ENCODE results near the gene POLDIP2. TPM values are rescaled to one million over a fixed set of nuclear protein-coding genes. Genes with fewer than 3 reads are reported as not detected.

The POLDIP2 gene
- total and polyA plus RNA-seq, 2 of the 13 experiments (the other 11 are each of a cell fraction or from before 2014, with no cell fraction given) = 85.9 to 114 TPM

DNA sequence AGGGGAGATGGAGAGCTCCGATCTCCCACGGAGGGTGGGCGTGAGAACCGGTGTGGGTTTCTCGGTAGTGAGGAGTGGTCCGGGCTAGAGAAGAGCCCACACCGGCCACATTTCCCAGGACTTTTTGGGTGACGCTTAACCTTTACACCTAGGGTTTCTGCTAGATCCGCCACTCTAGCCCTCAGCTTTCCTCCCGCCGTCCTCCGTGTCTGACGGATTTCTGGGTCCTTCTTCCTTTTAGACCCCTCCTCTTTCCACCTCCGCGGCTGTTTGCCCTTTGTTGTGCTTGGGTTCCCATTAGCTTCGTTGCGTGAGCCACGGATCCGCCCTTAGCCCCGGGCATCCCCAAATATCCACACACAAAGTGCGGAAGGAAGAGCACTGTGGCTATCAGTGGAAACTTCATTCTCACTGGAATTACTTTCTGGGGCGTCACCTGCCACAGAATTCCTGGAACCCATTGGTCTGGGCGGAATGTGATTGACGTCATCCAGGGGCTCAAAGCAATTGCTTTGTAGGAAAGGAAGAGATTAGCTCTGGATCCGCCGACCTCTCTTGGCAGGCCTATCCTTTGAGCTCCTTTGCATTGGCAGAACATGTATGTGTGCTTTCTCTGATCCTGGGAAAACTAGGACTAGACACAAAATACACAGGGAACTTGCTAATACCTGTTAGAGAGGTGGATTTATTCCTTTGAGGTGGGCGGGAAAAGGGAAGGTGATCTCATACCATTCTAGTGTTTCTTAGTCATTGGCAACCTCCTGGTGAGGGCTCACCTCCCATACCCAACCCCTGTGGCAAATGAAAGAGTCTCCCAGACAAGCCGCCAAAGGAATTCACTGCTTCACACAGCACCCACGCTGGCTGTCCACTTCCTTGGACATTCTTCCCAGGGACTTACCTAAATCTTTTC lies 21.1 kb downstream of the POLDIP2 start:
- peaks cover 46% of the 10 kb centered on the region for H3K4me1 ChIP-seq (ENCODE audit: insufficient read depth, low read length)
- ChIA-PET CTCF (ENCODE audit: low intra/inter-chr PET ratio, low total read pairs) (no interaction called here), POLR2A (interaction anchor here (1.0 to 2.5 kb wide), 18 partner anchors 9 to 615 kb away, joined by 3 to 68 read pairs (median 6); partner anchors contain the start of genes ALDOC, PHF12, POLDIP2 and SLC46A1)
- ATAC-seq = peak; percentile 36
- intact Hi-C loops (cut with micrococcal nuclease; ENCODE audit: unreplicated experiment) (loop anchor here (1.0 kb wide), 1 partner anchor 34 kb away; the partner anchor contains the start of gene VTN), in situ Hi-C loops (cut with HindIII; ENCODE audit: extremely low pct_ligation_motif_present, low pct_unique_long_range_greater_than_20kb) (no loop called here)
- peak; percentile 82 for DNase-seq (ENCODE audit: low spot score)
- H2AFZ ChIP-seq (ENCODE audit: low read length) = no peak overlapping the region
- TSS peak; percentile 73 for BruUV-seq (replicated peaks)
- peak; percentile 37 for FAIRE-seq
- peak overlapping the region; percentile 85 to 94 (median 92) for H3K4me3 ChIP-seq (replicated peaks in 1 of 3; ENCODE audit: insufficient read depth in 1 of 3, low read depth in 2 of 3, low read length in 3 of 3)
- peak overlapping the region; percentile 89 for H3K9ac ChIP-seq (ENCODE audit: insufficient read depth, low read depth, low read length)
- no peaks in the 10 kb centered on the region; a peak in 1 of 5 replicates for H3K27me3 ChIP-seq (ENCODE audit: control insufficient read depth in 1 of 2, insufficient read depth in 2 of 2, low read length in 2 of 2)
- peaks cover 55% of the 10 kb centered on the region for H3K79me2 ChIP-seq (ENCODE audit: insufficient read depth, low read length)
- peaks cover 8 to 18% of the 10 kb centered on the region in 2 experiments; a peak in 4 of 5 replicates for H3K36me3 ChIP-seq (replicated peaks in 1 of 2; ENCODE audit: control insufficient read depth in 1 of 2, insufficient read depth in 2 of 2, low read length in 2 of 2)
- peak overlapping the region; percentile 80 for H3K4me2 ChIP-seq (ENCODE audit: low read depth, low read length)
- 8% methylated on average over 26 of the region's 29 CpGs for WGBS (ENCODE audit: low lambda C conversion rate)
- H3K9me3 ChIP-seq (ENCODE audit: low read length) = no peaks in the 10 kb centered on the region
- H4K20me1 ChIP-seq (ENCODE audit: insufficient read depth, low read length) = no peaks in the 10 kb centered on the region; the same call in 1 of the 2 replicates
- peak overlapping the region; percentile 72 for H3K27ac ChIP-seq (ENCODE audit: extremely low read length, insufficient read depth, low read length)
- TF ChIP-seq KDM5A (IDR thresholded peaks at IDR 0.05; ENCODE audit: borderline replicate concordance, low read length) = 0 out of 2 replicates have a peak, but pooled peaks have one; percentile 11
- TF ChIP-seq ISX (CRISPR knock-in tag; conservative IDR thresholded peaks at IDR 0.05) = no peak
- no peak for TF ChIP-seq ZNF597 (CRISPR knock-in tag; IDR thresholded peaks at IDR 0.05)
- no peak for TF ChIP-seq YEATS2 (CRISPR knock-in tag; IDR thresholded peaks at IDR 0.05; ENCODE audit: borderline replicate concordance)
- TF ChIP-seq ZNF792 (CRISPR knock-in tag; IDR thresholded peaks at IDR 0.05) = 0 out of 2 replicates have a peak, but pooled peaks have one; percentile 1
- TF ChIP-seq, protein P1, sequence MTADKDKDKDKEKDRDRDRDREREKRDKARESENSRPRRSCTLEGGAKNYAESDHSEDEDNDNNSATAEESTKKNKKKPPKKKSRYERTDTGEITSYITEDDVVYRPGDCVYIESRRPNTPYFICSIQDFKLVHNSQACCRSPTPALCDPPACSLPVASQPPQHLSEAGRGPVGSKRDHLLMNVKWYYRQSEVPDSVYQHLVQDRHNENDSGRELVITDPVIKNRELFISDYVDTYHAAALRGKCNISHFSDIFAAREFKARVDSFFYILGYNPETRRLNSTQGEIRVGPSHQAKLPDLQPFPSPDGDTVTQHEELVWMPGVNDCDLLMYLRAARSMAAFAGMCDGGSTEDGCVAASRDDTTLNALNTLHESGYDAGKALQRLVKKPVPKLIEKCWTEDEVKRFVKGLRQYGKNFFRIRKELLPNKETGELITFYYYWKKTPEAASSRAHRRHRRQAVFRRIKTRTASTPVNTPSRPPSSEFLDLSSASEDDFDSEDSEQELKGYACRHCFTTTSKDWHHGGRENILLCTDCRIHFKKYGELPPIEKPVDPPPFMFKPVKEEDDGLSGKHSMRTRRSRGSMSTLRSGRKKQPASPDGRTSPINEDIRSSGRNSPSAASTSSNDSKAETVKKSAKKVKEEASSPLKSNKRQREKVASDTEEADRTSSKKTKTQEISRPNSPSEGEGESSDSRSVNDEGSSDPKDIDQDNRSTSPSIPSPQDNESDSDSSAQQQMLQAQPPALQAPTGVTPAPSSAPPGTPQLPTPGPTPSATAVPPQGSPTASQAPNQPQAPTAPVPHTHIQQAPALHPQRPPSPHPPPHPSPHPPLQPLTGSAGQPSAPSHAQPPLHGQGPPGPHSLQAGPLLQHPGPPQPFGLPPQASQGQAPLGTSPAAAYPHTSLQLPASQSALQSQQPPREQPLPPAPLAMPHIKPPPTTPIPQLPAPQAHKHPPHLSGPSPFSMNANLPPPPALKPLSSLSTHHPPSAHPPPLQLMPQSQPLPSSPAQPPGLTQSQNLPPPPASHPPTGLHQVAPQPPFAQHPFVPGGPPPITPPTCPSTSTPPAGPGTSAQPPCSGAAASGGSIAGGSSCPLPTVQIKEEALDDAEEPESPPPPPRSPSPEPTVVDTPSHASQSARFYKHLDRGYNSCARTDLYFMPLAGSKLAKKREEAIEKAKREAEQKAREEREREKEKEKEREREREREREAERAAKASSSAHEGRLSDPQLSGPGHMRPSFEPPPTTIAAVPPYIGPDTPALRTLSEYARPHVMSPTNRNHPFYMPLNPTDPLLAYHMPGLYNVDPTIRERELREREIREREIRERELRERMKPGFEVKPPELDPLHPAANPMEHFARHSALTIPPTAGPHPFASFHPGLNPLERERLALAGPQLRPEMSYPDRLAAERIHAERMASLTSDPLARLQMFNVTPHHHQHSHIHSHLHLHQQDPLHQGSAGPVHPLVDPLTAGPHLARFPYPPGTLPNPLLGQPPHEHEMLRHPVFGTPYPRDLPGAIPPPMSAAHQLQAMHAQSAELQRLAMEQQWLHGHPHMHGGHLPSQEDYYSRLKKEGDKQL (CRISPR knock-in tag; IDR thresholded peaks at IDR 0.05; ENCODE audit: low read depth) = no peak
- 0 out of 2 replicates have a peak, but pooled peaks have one; percentile 36 for TF ChIP-seq ZNF280D (CRISPR knock-in tag; IDR thresholded peaks at IDR 0.05)
- no peak for TF ChIP-seq SATB2 (CRISPR knock-in tag; IDR thresholded peaks at IDR 0.05)
- no peak for TF ChIP-seq ZNF772 (CRISPR knock-in tag; IDR thresholded peaks at IDR 0.05)
- TF ChIP-seq DMAP1 (CRISPR knock-in tag; IDR thresholded peaks at IDR 0.05) = no peak
- no peak for TF ChIP-seq SMC3 (IDR thresholded peaks at IDR 0.05; ENCODE audit: low read length)
- TF ChIP-seq FOXA1 (IDR thresholded peaks at IDR 0.05) = no peak
- TF ChIP-seq FOXA1 (CRISPR knock-in tag; IDR thresholded peaks at IDR 0.05) = no peak
- peak; percentile 13; the same call in 1 of the 2 replicates for TF ChIP-seq ZNF34 (CRISPR knock-in tag; IDR thresholded peaks at IDR 0.05; ENCODE audit: borderline replicate concordance)
- no peak for TF ChIP-seq SMARCC2 (IDR thresholded peaks at IDR 0.05)
